B cell (primary cell): Measurements from ENCODE around the gene RUSF1. TPM values are rescaled to one million over a fixed set of nuclear protein-coding genes. Genes with fewer than 3 reads are reported as not detected.

Experiments
- ATAC-seq: fragments of 200-7000 bp; cut with Tn5 transposase; one replicate; pipeline ENCODE4 v1.10.0; 2021; ENCODE audit warnings: low read depth, mild to moderate bottlenecking, moderate number of reproducible peaks, moderate library complexity
- CTCF ChIA-PET: fragments of 350-600 bp; sonication (Branson Sonifier 250); formaldehyde crosslinking; loops from one replicate; lab custom pipeline; 2021; ENCODE audit warnings: antibody characterized with exemption, inconsistent platforms; lab: Charles Lee
- POLR2A ChIA-PET: fragments of 350-600 bp; sonication (Branson Sonifier 250); formaldehyde crosslinking; loops from one replicate; lab custom pipeline; 2021; ENCODE audit warnings: antibody characterized with exemption; lab: Charles Lee
- DNase-seq: peaks from one replicate; pipeline ENCODE4 v3.0.0; 2013
- H2AFZ ChIP-seq: 2 replicates; pipeline ENCODE4 v1.6.1; 2012; ENCODE audit warnings: mild to moderate bottlenecking, low read depth, low read length; ENCODE audit not compliant: insufficient read depth, poor library complexity, severe bottlenecking
- H3K27ac ChIP-seq, 2 donors: 1 replicate in 1 of 2; 2 replicates in 1 of 2; pipeline ENCODE4 v1.5.1; 2012 to 2013; ENCODE audit warnings: low read length in 2 of 2, mild to moderate bottlenecking in 2 of 2, moderate library complexity in 1 of 2
- H3K27me3 ChIP-seq, 4 experiments: fragments of 200-600 bp in 1 of 4; sonication (generic) in 1 of 4; replicated peaks in 1 of 4; 1 replicate in 2 of 4; 2 replicates in 2 of 4; pipeline versions ENCODE4 v1.6.1 to v1.7.0; 2013 to 2016; ENCODE audit warnings: low read length in 3 of 4, mild to moderate bottlenecking in 2 of 4, mixed read lengths in 1 of 4, moderate library complexity in 1 of 4; ENCODE audit not compliant: insufficient read depth in 4 of 4, control insufficient read depth in 3 of 4; ENCODE audit errors: control extremely low read depth in 1 of 4
- H3K36me3 ChIP-seq, 2 experiments: replicated peaks in 1 of 2; 1 replicate in 1 of 2; 2 replicates in 1 of 2; pipeline versions ENCODE4 v1.6.1 to v1.7.1; 2013; ENCODE audit warnings: low read length in 1 of 2; ENCODE audit not compliant: insufficient read depth in 2 of 2, control insufficient read depth in 1 of 2; ENCODE audit errors: control extremely low read depth in 1 of 2, extremely low read depth in 1 of 2
- H3K4me1 ChIP-seq, 2 donors: fragments of 200-600 bp in 1 of 2; sonication (generic) in 1 of 2; 1 replicate in 1 of 2; 2 replicates in 1 of 2; pipeline versions ENCODE4 v1.5.1 to v1.6.1; 2013 to 2017; ENCODE audit warnings: low read length in 2 of 2; ENCODE audit not compliant: control insufficient read depth in 2 of 2, insufficient read depth in 2 of 2
- H3K4me2 ChIP-seq: replicated peaks from 2 replicates; pipeline ENCODE3; 2012; ENCODE audit warnings: mild to moderate bottlenecking, low read depth, low read length; ENCODE audit not compliant: poor library complexity, severe bottlenecking
- H3K4me3 ChIP-seq, 5 experiments: fragments of 200-600 bp in 1 of 5; sonication (generic) in 1 of 5; 1 replicate in 3 of 5; 2 replicates in 2 of 5; pipeline versions ENCODE4 v1.5.1 to v1.7.0; 2011 to 2016; ENCODE audit warnings: low read length in 4 of 5, mild to moderate bottlenecking in 4 of 5, low read depth in 2 of 5, control low read depth in 1 of 5, moderate library complexity in 1 of 5; ENCODE audit not compliant: insufficient read depth in 1 of 5; ENCODE audit errors: control extremely low read depth in 1 of 5, extremely low read depth in 1 of 5
- H3K79me2 ChIP-seq: fragments of 200-600 bp; sonication (generic); one replicate; pipeline ENCODE4 v1.6.0; 2016; ENCODE audit warnings: low read length; ENCODE audit not compliant: control insufficient read depth, insufficient read depth
- H3K9ac ChIP-seq: fragments of 200-600 bp; sonication (generic); 2 replicates; pipeline ENCODE4 v1.6.1; 2017; ENCODE audit warnings: mild to moderate bottlenecking, low read length, moderate library complexity
- H3K9me3 ChIP-seq, 3 donors: one replicate each; pipeline versions ENCODE4 v1.6.1 to v1.7.1; 2013; ENCODE audit warnings: low read length in 2 of 3; ENCODE audit not compliant: control insufficient read depth in 2 of 3, insufficient read depth in 1 of 3; ENCODE audit errors: control extremely low read depth in 1 of 3
- H4K20me1 ChIP-seq: 2 replicates; pipeline ENCODE4 v1.6.0; 2012; ENCODE audit warnings: mild to moderate bottlenecking, low read length; ENCODE audit not compliant: insufficient read depth, control insufficient read depth, poor library complexity, severe bottlenecking
- H3K27ac Mint-ChIP-seq: one replicate; pipeline ENCODE4 v1.8.0; 2021; ENCODE audit warnings: mixed read lengths
- H3K27me3 Mint-ChIP-seq: one replicate; pipeline ENCODE4 v1.8.0; 2021; ENCODE audit warnings: mixed read lengths
- H3K4me1 Mint-ChIP-seq: one replicate; pipeline ENCODE4 v1.8.0; 2021; ENCODE audit warnings: mixed read lengths
- H3K4me3 Mint-ChIP-seq: one replicate; pipeline ENCODE4 v1.8.0; 2021; ENCODE audit warnings: mixed read lengths
- H3K9me3 Mint-ChIP-seq: one replicate; pipeline ENCODE4 v1.8.0; 2022; ENCODE audit warnings: mixed read lengths; ENCODE audit not compliant: insufficient read depth
- EZH2 ChIP-seq: IDR thresholded peaks from 2 replicates; pipeline ENCODE4 v1.6.1; 2012; ENCODE audit warnings: borderline replicate concordance, low read depth, mild to moderate bottlenecking, moderate library complexity, low read length; ENCODE audit not compliant: insufficient read depth, poor library complexity, severe bottlenecking
- WGBS: methylation state at CpG from one replicate; pipeline ENCODE4 v1.1.5; 2013; ENCODE audit warnings: missing lambda C conversion rate; ENCODE audit not compliant: insufficient coverage; 5-methylcytosine and 5-hydroxymethylcytosine counted together
- intact Hi-C: fragments of 100-400 bp; cut with micrococcal nuclease; formaldehyde crosslinking; loops from one replicate; pipeline ENCODE4 v1.10.0; 2022
- polyA plus RNA-seq: library from polyadenylated mRNA; depleted of rRNA; stranded (reverse); fragments of >200 nt; gene quantifications from 2 replicates; pipeline ENCODE4 v1.2.3, GENCODE V29; 2012
- total RNA-seq, 2 donors: library from RNA; stranded (reverse); fragments of 120-200 nt in 1 of 2; gene quantifications; 1 replicate in 1 of 2; 2 replicates in 1 of 2; pipeline versions ENCODE4 v1.2.3 to v1.2.4, GENCODE V29; 2013 to 2022
- TF ChIP-seq, protein P1 (sequence below): fragments of 200-600 bp; IDR thresholded peaks from one replicate; pipeline ENCODE4 v1.8.0; 2022; ENCODE audit warnings: antibody characterized with exemption, mild to moderate bottlenecking

Gene RUSF1
- total and polyA plus RNA-seq, 2 donors (not counting 1 experiment from before 2014, with no cell fraction given) = 103 to 132 TPM

GRCh38 chr16:31456988-31457360 lies 51.2 kb downstream of the RUSF1 start:
- intact Hi-C loops = loop anchor here (5.0 kb wide), 2 partner anchors 255 to 900 kb away; partner anchors contain the start of genes PYCARD and ZNF764
- Mint-ChIP-seq H3K4me1 (peaks cover 58% of the 10 kb centered on the region), H3K27ac (peak overlapping the region; percentile 20), H3K27me3 (no peaks in the 10 kb centered on the region), H3K9me3 (no peaks in the 10 kb centered on the region), H3K4me3 (peak overlapping the region; percentile 19)
- 81% methylated on average over 5 of the region's 8 CpGs for WGBS
- DNase-seq (no peak), ATAC-seq (no peak)
- TF ChIP-seq EZH2 = no peak
- TF ChIP-seq, protein P1, sequence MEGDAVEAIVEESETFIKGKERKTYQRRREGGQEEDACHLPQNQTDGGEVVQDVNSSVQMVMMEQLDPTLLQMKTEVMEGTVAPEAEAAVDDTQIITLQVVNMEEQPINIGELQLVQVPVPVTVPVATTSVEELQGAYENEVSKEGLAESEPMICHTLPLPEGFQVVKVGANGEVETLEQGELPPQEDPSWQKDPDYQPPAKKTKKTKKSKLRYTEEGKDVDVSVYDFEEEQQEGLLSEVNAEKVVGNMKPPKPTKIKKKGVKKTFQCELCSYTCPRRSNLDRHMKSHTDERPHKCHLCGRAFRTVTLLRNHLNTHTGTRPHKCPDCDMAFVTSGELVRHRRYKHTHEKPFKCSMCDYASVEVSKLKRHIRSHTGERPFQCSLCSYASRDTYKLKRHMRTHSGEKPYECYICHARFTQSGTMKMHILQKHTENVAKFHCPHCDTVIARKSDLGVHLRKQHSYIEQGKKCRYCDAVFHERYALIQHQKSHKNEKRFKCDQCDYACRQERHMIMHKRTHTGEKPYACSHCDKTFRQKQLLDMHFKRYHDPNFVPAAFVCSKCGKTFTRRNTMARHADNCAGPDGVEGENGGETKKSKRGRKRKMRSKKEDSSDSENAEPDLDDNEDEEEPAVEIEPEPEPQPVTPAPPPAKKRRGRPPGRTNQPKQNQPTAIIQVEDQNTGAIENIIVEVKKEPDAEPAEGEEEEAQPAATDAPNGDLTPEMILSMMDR = no peak
- peaks cover 29 to 42% of the 10 kb centered on the region in 2 donors for H3K4me1 ChIP-seq
- H3K36me3 ChIP-seq = peaks cover 0 to under 1% of the 10 kb centered on the region in 2 experiments
- H4K20me1 ChIP-seq = peaks cover 27% of the 10 kb centered on the region
- peaks cover 21% of the 10 kb centered on the region for H3K79me2 ChIP-seq
- ChIA-PET POLR2A (interaction anchor here (1.2 kb wide), 1 partner anchor 579 kb away, joined by 3 read pairs; no protein-coding TSS in a partner anchor), CTCF (interaction anchor here (1.8 to 7.2 kb wide), 2 partner anchors 13 to 315 kb away, joined by 5 to 43 read pairs; partner anchors contain the start of gene ZNF843)
- no peak overlapping the region for H3K9ac ChIP-seq
- H3K9me3 ChIP-seq = no peaks in the 10 kb centered on the region
- H3K27me3 ChIP-seq = no peaks in the 10 kb centered on the region
- no peak overlapping the region for H3K4me3 ChIP-seq
- H2AFZ ChIP-seq = no peak overlapping the region
- peak overlapping the region; percentile 95 for H3K4me2 ChIP-seq
- no peak overlapping the region for H3K27ac ChIP-seq

DNA sequence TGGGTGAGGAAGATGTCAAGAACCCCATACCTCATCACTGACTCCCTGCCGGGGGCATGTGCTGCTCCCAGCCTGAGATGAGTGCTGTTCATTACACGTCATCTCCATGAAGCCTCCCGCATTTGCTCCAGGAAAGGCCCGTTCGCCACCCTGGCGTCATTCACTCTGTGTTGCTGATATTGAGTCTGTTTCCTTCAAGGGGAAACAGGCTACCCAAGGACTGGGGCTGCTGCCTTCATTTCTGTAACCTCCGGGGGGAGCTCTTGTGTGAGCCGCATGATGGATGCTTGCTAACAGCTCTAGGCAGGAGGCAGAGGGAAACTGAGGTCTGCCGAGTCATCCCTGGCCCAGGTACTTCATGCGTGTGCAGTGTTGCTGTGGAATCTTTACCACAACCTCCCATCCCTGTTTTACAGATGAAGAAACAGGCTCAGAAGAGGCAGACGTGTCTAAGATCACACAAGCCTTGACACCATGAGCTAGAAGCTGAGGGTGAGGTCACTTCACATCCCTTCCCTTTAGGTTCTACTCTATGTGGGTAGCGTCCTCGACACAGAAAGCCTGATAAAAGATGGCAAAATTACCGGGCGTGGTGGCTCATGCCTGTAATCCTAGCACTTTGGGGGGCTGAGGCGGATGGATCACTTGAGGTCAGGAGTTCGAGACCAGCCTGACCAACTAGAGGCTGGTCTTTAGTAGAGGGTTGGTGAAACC lies 52.4 kb downstream of the RUSF1 start:
- Mint-ChIP-seq H3K27ac (no peak overlapping the region), H3K4me1 (peaks cover 57% of the 10 kb centered on the region), H3K4me3 (no peak overlapping the region), H3K27me3 (no peaks in the 10 kb centered on the region), H3K9me3 (no peaks in the 10 kb centered on the region)
- WGBS = 47% methylated on average over 9 of the region's 17 CpGs
- peaks cover 14% of the 10 kb centered on the region for H3K79me2 ChIP-seq
- H2AFZ ChIP-seq = no peak overlapping the region
- TF ChIP-seq, protein P1 = peak; percentile 53
- TF ChIP-seq EZH2 = no peak
- H3K4me2 ChIP-seq = peak overlapping the region; percentile 26
- H3K27ac ChIP-seq = peak overlapping the region in 1 of 2 donors; percentile 18
- no peaks in the 10 kb centered on the region for H3K27me3 ChIP-seq
- ATAC-seq (no peak), DNase-seq (no peak)
- ChIA-PET CTCF (interaction anchor here (1.0 to 7.2 kb wide), 4 partner anchors 12 to 472 kb away, joined by 3 to 43 read pairs (median 4); partner anchors contain the start of gene ZNF843), POLR2A (interaction anchor here (0.6 to 0.7 kb wide), 4 partner anchors 462 to 567 kb away, joined by 3 to 5 read pairs (median 4); partner anchors contain the start of gene CTF1)
- H3K4me1 ChIP-seq = peaks cover 29 to 42% of the 10 kb centered on the region in 2 donors
- no peaks in the 10 kb centered on the region for H3K36me3 ChIP-seq
- no peaks in the 10 kb centered on the region for H3K9me3 ChIP-seq
- no peak overlapping the region for H3K9ac ChIP-seq
- H3K4me3 ChIP-seq = no peak overlapping the region
- H4K20me1 ChIP-seq = peaks cover 27% of the 10 kb centered on the region
- intact Hi-C loops = loop anchor here (5.0 kb wide), 2 partner anchors 253 to 898 kb away; partner anchors contain the start of genes PYCARD and ZNF764
